ENCODE results near the gene SRSF7. TPM values are rescaled to one million over a fixed set of nuclear protein-coding genes. Genes with fewer than 3 reads are reported as not detected.
"Not testable (repeated sequence)": the region's sequence is repeated elsewhere in the genome, so short reads cannot be mapped to it uniquely, and the experiment has no call there.

Gene SRSF7
- polyA plus RNA-seq, 1 experiment = 238 TPM

DNA sequence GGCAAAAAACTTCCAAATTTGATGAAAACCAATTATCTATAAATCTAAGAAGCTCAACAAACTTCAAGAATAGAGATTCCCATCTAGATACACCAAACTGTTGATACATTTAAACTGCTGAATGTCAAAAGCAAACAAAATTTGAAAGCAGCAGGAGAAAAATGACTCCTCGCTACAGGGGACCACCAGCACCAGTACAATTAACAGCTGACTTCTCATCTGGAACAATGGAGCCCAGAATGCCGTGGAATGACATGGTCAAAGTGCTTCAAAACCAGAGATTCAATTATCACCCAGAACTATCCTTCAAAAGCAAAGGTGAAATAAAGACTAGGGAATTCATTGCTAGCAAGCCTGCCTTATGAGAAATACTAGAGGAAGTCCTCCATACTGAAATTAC lies 11.6 kb downstream of the SRSF7 start:
- Histone ChIP-seq H3K27ac (ENCODE audit: low read depth, low read length) (no peak overlapping the region), H3K27me3 (ENCODE audit: control insufficient read depth, insufficient read depth, low read length) (no peaks in the 10 kb centered on the region), H3K4me3 (ENCODE audit: low read depth, low read length) (no peak overlapping the region), H3K9me3 (ENCODE audit: control insufficient read depth, insufficient read depth, low read length) (no peaks in the 10 kb centered on the region)
- TF ChIP-seq, protein P1, sequence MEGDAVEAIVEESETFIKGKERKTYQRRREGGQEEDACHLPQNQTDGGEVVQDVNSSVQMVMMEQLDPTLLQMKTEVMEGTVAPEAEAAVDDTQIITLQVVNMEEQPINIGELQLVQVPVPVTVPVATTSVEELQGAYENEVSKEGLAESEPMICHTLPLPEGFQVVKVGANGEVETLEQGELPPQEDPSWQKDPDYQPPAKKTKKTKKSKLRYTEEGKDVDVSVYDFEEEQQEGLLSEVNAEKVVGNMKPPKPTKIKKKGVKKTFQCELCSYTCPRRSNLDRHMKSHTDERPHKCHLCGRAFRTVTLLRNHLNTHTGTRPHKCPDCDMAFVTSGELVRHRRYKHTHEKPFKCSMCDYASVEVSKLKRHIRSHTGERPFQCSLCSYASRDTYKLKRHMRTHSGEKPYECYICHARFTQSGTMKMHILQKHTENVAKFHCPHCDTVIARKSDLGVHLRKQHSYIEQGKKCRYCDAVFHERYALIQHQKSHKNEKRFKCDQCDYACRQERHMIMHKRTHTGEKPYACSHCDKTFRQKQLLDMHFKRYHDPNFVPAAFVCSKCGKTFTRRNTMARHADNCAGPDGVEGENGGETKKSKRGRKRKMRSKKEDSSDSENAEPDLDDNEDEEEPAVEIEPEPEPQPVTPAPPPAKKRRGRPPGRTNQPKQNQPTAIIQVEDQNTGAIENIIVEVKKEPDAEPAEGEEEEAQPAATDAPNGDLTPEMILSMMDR (IDR thresholded peaks at IDR 0.05; ENCODE audit: low read depth, low read length) = no peak
- DNase-seq (ENCODE audit: low read depth, low spot score) = no peak
- CTCF ChIA-PET = interaction anchor here (0.7 to 1.9 kb wide), 6 partner anchors 26 to 424 kb away, joined by 3 to 7 read pairs (median 4); no protein-coding TSS in a partner anchor
- POLR2A ChIA-PET = interaction anchor here (0.7 to 4.4 kb wide), 2 partner anchors 12 to 155 kb away, joined by 9 to 25 read pairs; partner anchors contain the start of gene SRSF7

DNA sequence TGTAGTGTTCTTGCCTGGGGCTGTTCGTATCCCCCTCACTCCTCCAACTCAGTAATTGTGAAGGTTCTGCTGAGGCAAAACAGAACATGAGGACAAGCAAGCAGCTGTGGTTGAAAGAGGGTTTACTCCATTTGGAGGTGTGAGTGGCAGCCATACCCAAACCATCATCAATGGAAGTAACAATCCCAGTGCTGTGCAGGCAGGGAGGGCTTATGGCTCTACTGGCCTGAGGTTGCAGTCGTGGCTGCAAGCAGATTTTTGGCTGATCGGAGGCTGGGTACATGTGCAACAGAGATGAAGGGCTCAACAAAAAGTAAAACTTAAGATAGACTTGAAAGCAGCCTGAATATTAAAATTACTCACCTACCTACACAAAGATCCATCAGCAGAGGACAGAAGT lies 13.2 kb downstream of the SRSF7 start:
- POLR2A ChIA-PET = interaction anchor here (1.3 kb wide), 1 partner anchor 13 kb away, joined by 4 read pairs; the partner anchor contains the start of gene SRSF7

DNA sequence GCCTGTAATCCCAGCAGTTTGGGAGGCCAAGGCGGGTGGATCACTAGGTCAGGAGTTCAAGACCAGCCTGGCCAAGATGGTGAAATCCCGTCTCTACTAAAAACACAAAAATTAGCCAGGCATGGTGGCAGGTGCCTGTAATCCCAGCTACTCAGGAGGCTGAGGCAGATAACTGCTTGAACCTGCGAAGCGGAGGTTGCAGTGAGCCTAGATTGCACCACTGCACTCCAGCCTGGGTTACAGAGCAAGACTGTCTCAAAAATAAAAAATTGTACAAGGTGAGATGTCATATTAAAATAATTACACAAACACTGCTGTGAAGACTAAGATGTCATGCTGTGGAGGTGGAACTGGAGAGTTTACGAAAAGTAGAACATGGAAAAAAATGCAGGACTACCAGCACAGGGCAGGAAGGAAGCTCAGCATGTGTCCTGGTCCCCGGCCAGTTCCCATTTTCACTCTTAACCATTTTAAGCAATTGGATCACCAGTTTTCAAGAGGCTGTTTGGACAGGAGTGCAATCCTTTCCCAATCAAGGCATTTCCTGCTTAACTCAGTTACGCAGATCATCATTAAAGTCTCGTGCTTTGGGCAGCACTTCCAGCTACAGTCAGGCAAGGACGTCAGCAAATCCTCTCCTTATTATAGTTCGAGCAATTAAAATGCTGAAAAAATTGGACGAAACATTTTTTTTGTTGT lies 14.0 kb downstream of the SRSF7 start:
- not testable (repeated sequence) for H3K4me3 ChIP-seq (ENCODE audit: low read depth, low read length); H3K27ac ChIP-seq (ENCODE audit: low read depth, low read length); H3K27me3 ChIP-seq (ENCODE audit: control insufficient read depth, insufficient read depth, low read length); H3K9me3 ChIP-seq (ENCODE audit: control insufficient read depth, insufficient read depth, low read length); DNase-seq (ENCODE audit: low read depth, low spot score)
- POLR2A ChIA-PET = interaction anchor here (0.6 to 1.3 kb wide), 2 partner anchors 14 kb away, joined by 4 read pairs; partner anchors contain the start of gene SRSF7
- CTCF ChIA-PET = interaction anchor here (2.8 kb wide), 1 partner anchor 156 kb away, joined by 9 read pairs; no protein-coding TSS in a partner anchor

More for the DNA sequence above, 13.2 kb downstream of the SRSF7 start:
- DNase-seq (ENCODE audit: low read depth, low spot score) = no peak
- CTCF ChIA-PET = no interaction called here
- Histone ChIP-seq H3K4me3 (ENCODE audit: low read depth, low read length) (no peak overlapping the region), H3K27ac (ENCODE audit: low read depth, low read length) (no peak overlapping the region), H3K9me3 (ENCODE audit: control insufficient read depth, insufficient read depth, low read length) (no peaks in the 10 kb centered on the region), H3K27me3 (ENCODE audit: control insufficient read depth, insufficient read depth, low read length) (no peaks in the 10 kb centered on the region)
- TF ChIP-seq, protein P1 (IDR thresholded peaks at IDR 0.05; ENCODE audit: low read depth, low read length) = no peak

DNA sequence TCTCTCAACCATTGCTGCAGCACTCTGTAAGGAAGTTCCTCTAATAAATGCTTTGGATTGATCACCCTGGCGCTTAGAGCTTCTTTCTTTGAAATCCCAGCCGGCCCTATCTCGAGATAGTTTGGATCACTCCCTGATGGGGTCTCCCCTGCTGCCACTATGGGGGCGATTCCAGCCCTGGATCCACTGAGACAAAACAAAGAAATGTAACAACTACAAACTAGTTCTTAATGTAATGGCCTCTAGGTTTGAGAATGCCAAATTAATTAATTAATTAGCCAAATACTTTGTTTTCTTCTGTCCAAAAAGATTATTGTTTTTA lies 15.2 kb downstream of the SRSF7 start:
- ChIA-PET POLR2A (no interaction called here), CTCF (interaction anchor here (0.6 to 2.8 kb wide), 3 partner anchors 101 to 158 kb away, joined by 3 to 9 read pairs (median 7); no protein-coding TSS in a partner anchor)
- Histone ChIP-seq H3K4me3 (ENCODE audit: low read depth, low read length) (no peak overlapping the region), H3K27ac (ENCODE audit: low read depth, low read length) (no peak overlapping the region), H3K9me3 (ENCODE audit: control insufficient read depth, insufficient read depth, low read length) (no peaks in the 10 kb centered on the region), H3K27me3 (ENCODE audit: control insufficient read depth, insufficient read depth, low read length) (no peaks in the 10 kb centered on the region)
- no peak for DNase-seq (ENCODE audit: low read depth, low spot score)
- TF ChIP-seq, protein P1 (IDR thresholded peaks at IDR 0.05; ENCODE audit: low read depth, low read length) = no peak

DNA sequence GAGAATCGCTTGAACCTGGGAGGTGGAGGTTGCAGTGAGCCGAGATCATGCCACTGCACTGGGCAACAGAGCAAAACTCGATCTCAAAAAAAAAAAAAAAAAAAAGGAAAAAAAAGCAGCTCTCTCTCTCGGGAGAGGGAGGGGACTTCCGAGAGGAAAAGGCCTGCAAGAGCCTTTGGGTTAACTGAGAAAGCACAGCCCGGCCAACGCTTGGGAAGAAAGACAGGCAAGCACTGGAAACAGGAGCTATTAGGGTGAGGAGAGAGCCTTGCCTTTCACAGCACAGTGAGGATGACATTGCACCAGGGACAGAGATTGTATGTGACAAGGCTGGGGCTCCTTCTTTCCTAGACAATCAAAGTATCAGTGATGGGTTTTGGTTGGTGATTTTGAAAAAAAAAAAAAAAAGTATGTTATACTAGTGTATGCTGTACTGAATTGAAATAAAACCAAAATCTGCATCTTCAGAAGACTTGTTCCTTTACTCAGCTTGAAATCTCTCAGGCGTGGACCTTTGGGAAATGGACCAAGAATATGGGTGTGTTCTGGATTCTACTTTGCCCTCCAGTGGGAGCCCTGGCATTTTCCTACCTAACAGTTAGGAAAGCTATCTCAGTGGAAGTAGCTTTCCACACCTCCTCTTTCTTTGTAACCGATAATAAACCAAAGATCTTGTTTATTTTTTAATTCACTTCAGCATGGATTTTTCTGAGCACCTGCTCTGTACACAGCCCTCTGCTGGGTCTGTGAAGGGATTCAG lies 16.7 kb downstream of the SRSF7 start:
- no peak overlapping the region for H3K4me3 ChIP-seq (ENCODE audit: low read depth, low read length)
- H3K27me3 ChIP-seq (ENCODE audit: control insufficient read depth, insufficient read depth, low read length) = no peaks in the 10 kb centered on the region
- TF ChIP-seq, protein P1 (IDR thresholded peaks at IDR 0.05; ENCODE audit: low read depth, low read length) = no peak
- H3K9me3 ChIP-seq (ENCODE audit: control insufficient read depth, insufficient read depth, low read length) = no peaks in the 10 kb centered on the region
- H3K27ac ChIP-seq (ENCODE audit: low read depth, low read length) = no peak overlapping the region
- ChIA-PET CTCF (interaction anchor here (0.6 to 2.8 kb wide), 8 partner anchors 9 to 418 kb away, joined by 3 to 9 read pairs (median 4); no protein-coding TSS in a partner anchor), POLR2A (interaction anchor here (2.7 kb wide), 1 partner anchor 17 kb away, joined by 13 read pairs; the partner anchor contains the start of gene SRSF7)
- DNase-seq (ENCODE audit: low read depth, low spot score) = no peak
